GM12878 (cell line): ENCODE data around the gene CIPC. TPM values are rescaled to one million over a fixed set of nuclear protein-coding genes. Genes with fewer than 3 reads are reported as not detected.

Source experiments
- ATAC-seq: fragments of 200-7000 bp; cut with Tn5 transposase; 3 replicates; pipeline ENCODE4 v1.9.1; 2020; ENCODE audit warnings: mild to moderate bottlenecking, moderate library complexity
- BruUV-seq: library from RNA; stranded (reverse); fragments of 400-500 nt; replicated peaks from 2 replicates; lab custom pipeline; 2021; lab: Mats Ljungman, UMichigan
- CTCF ChIA-PET: fragments of 300-600 bp; sonication (Branson Sonifier 250); formaldehyde crosslinking; extraction: SDS; loops from one replicate; lab custom pipeline; 2021; ENCODE audit warnings: inconsistent platforms; lab: Yijun Ruan, JAX
- POLR2A ChIA-PET: fragments of 350-600 bp; formaldehyde crosslinking; extraction: SDS; loops from one replicate; lab custom pipeline; 2021; ENCODE audit warnings: inconsistent platforms; lab: Charles Lee
- RAD21 ChIA-PET: fragments of 300-600 bp; sonication (Branson Sonifier 250); formaldehyde crosslinking; loops from one replicate; lab custom pipeline; 2023; ENCODE audit warnings: antibody characterized with exemption; ENCODE audit not compliant: unreplicated experiment; lab: Charles Lee
- SMC1A ChIA-PET: fragments of 300-600 bp; sonication (Branson Sonifier 250); formaldehyde crosslinking; loops from one replicate; lab custom pipeline; 2023; ENCODE audit not compliant: unreplicated experiment, uncharacterized antibody; lab: Charles Lee
- DNase-seq: peaks from one replicate; pipeline ENCODE4 v3.0.0-alpha.2; 2011; ENCODE audit warnings: low read depth, low spot score
- FAIRE-seq: peaks from 3 replicates; lab custom pipeline; 2011; peaks lifted over from hg19 to GRCh38; lab: Jason Lieb, UNC
- H2AFZ ChIP-seq: 2 replicates; pipeline ENCODE4 v1.6.0; 2011; ENCODE audit warnings: low read depth, low read length, control low read depth; ENCODE audit not compliant: control insufficient read depth
- H3K27ac ChIP-seq: 2 replicates; pipeline ENCODE4 v1.5.1; 2011; ENCODE audit warnings: control low read depth; ENCODE audit not compliant: control insufficient read depth, insufficient read depth
- H3K27me3 ChIP-seq, 2 experiments: replicated peaks in 1 of 2; 2 replicates each; pipeline versions ENCODE4 v1.6.0 to v1.6.1; 2011; ENCODE audit warnings: low read length in 1 of 2; ENCODE audit not compliant: control insufficient read depth in 2 of 2, insufficient read depth in 2 of 2
- H3K36me3 ChIP-seq, 2 experiments: 2 replicates each; pipeline ENCODE4 v1.5.1; 2011; ENCODE audit warnings: low read length in 1 of 2; ENCODE audit not compliant: control insufficient read depth in 2 of 2, insufficient read depth in 2 of 2
- H3K4me1 ChIP-seq: 2 replicates; pipeline ENCODE4 v1.6.1; 2011; ENCODE audit warnings: mild to moderate bottlenecking, low read length, moderate library complexity, mixed read lengths; ENCODE audit not compliant: control insufficient read depth, insufficient read depth
- H3K4me2 ChIP-seq: 2 replicates; pipeline ENCODE4 v1.6.0; 2011; ENCODE audit warnings: control low read depth; ENCODE audit not compliant: control insufficient read depth, insufficient read depth
- H3K4me3 ChIP-seq: fragments of 200-600 bp; sonication (generic); 2 replicates; pipeline ENCODE4 v1.5.1; 2016
- H3K79me2 ChIP-seq: 2 replicates; pipeline ENCODE4 v1.6.0; 2011; ENCODE audit warnings: low read length; ENCODE audit not compliant: control insufficient read depth, insufficient read depth
- H3K9ac ChIP-seq: 2 replicates; pipeline ENCODE4 v1.8.0; 2011; ENCODE audit warnings: low read length, control low read depth, mixed read lengths; ENCODE audit not compliant: control insufficient read depth, insufficient read depth
- H3K9me3 ChIP-seq: replicated peaks from 3 replicates; pipeline ENCODE4 v1.5.1; 2011; ENCODE audit warnings: mild to moderate bottlenecking, low read length; ENCODE audit not compliant: control insufficient read depth, insufficient read depth
- H4K20me1 ChIP-seq: 2 replicates; pipeline ENCODE4 v1.6.0; 2011; ENCODE audit not compliant: control insufficient read depth, insufficient read depth
- NKRF ChIP-seq: fragments of 450-650 bp; conservative IDR thresholded peaks from 2 replicates; pipeline ENCODE4 v1.6.1; 2017; ENCODE audit warnings: mild to moderate bottlenecking, moderate library complexity
- RAD51 ChIP-seq: fragments of 450-650 bp; IDR thresholded peaks from 2 replicates; pipeline ENCODE4 v1.6.1; 2016; ENCODE audit warnings: moderate library complexity, mild to moderate bottlenecking, inconsistent platforms
- SMAD5 ChIP-seq: IDR thresholded peaks from 2 replicates; pipeline ENCODE4 v1.6.1; 2016; ENCODE audit warnings: antibody characterized with exemption, low read depth
- WGBS: methylation state at CpG from one replicate; pipeline ENCODE4 v1.1.6; 2016; ENCODE audit warnings: low lambda C conversion rate; ENCODE audit not compliant: insufficient replicate concordance, insufficient coverage; ENCODE audit errors: missing lambda C conversion rate; 5-methylcytosine and 5-hydroxymethylcytosine counted together
- in situ Hi-C: fragments of 300-500 bp; cut with MboI; formaldehyde crosslinking; loops from 9 replicates; pipeline ENCODE4 v1.14.3; 2018; ENCODE audit warnings: mixed read lengths
- intact Hi-C: fragments of 100-400 bp; cut with micrococcal nuclease; formaldehyde crosslinking; loops from one replicate; pipeline ENCODE4 v1.14.2; 2022; ENCODE audit not compliant: unreplicated experiment
- polyA plus RNA-seq, 11 experiments: library from polyadenylated mRNA; depleted of rRNA in 4 of 11; unstranded in 6 of 11; stranded (reverse) in 5 of 11; fragments of >200 nt; fragmentation: Nextera tagmentation in 4 of 11; fragmentation: Illumina TruSeq in 1 of 11; extraction: Ambion mirVana in 4 of 11; extraction: Trizol in 1 of 11; gene quantifications; 1 replicate in 1 of 11; 2 replicates in 10 of 11; pipeline versions ENCODE4 v1.2.1 to v1.2.3, GENCODE V29; 2011 to 2016; ENCODE audit warnings: inconsistent platforms in 2 of 11, missing spikeins in 2 of 11, low read depth in 1 of 11
- total RNA-seq, 4 experiments: library from RNA; depleted of rRNA in 3 of 4; stranded (reverse); fragments of >200 nt in 3 of 4; fragmentation: Illumina TruSeq in 1 of 4; extraction: Trizol in 1 of 4; gene quantifications; 2 replicates each; pipeline versions ENCODE4 v1.2.1 to v1.2.3, GENCODE V29; 2013 to 2021

CIPC gene
- total and polyA plus RNA-seq, 10 of the 15 experiments (the other 5 are each of a cell fraction or from before 2014, with no cell fraction given) = 5.6 to 29.5 (median 16.5) TPM

DNA sequence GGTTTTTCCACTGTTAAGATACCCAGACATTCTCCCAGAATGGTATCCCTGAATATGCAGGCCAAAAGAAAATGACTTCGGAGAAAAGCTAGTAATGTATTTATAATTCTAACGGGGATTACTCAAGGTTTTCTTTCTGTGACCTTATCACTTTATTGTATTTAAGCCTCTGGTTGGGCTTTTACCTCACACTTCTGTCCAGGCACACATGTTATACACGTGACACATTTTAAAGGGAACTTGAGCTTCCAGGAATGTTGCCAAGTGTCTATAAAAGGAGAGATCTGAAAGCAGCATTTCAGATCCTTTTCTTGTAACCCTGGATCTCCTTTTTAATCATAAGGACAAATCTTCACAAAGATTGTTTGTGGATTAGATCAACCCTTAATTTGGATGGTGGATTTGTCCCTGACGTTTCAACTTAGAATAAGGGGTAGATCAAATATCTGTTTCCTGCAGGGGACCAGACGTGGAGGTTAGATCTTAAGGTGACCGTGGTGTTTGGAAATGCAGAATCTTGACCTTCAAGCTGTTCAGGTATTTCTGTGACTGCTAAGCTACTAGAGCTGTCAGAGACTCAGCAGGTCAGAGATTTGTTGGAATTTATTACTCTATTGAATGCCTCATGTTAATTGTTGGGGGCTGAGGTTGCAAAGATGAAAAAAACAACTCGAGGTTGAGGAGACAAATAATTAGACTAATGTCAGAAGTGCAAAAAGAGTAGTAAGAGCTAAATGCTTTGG is 1.5 kb downstream of the CIPC start:
- intact Hi-C loops = no loop called here
- in situ Hi-C loops = no loop called here
- 81% methylated on average over 7 of the region's 7 CpGs for WGBS
- Histone ChIP-seq H4K20me1 (no peaks in the 10 kb centered on the region), H3K27me3 (no peaks in the 10 kb centered on the region), H3K4me3 (peak overlapping the region; percentile 83; the same call in 1 of the 2 replicates), H2AFZ (no peak overlapping the region), H3K27ac (no peak overlapping the region), H3K79me2 (peaks cover 13% of the 10 kb centered on the region), H3K9me3 (no peaks in the 10 kb centered on the region), H3K4me1 (peaks cover 17% of the 10 kb centered on the region), H3K4me2 (peak overlapping the region; percentile 67; the same call in 1 of the 2 replicates), H3K36me3 (no peaks in the 10 kb centered on the region), H3K9ac (no peak overlapping the region)
- RAD21 ChIA-PET = interaction anchor here (1.0 to 13.8 kb wide), 10 partner anchors 11 to 223 kb away, joined by 3 to 199 read pairs (median 4); partner anchors contain the start of genes GSTZ1 and POMT2
- TSS peak; percentile 57 for BruUV-seq
- CTCF ChIA-PET = interaction anchor here (0.6 to 21.9 kb wide), 18 partner anchors 14 to 277 kb away, joined by 3 to 445 read pairs (median 4); partner anchors contain the start of genes SAMD15 and TMED8
- DNase-seq (no peak), ATAC-seq (no peak), FAIRE-seq (no peak)
- SMC1A ChIA-PET = interaction anchor here (0.8 to 21.4 kb wide), 13 partner anchors 18 to 229 kb away, joined by 3 to 428 read pairs (median 4); no protein-coding TSS in a partner anchor
- TF ChIP-seq SMAD5 = no peak
- TF ChIP-seq RAD51 = peak; percentile 61
- no peak for TF ChIP-seq NKRF
- POLR2A ChIA-PET = interaction anchor here (0.6 to 6.9 kb wide), 7 partner anchors 8 to 1343 kb away, joined by 3 to 68 read pairs (median 3); no protein-coding TSS in a partner anchor
